Activated B cell treated with CpG ODN at 0.5 μM for 24 hours (primary cell): ENCODE data around the gene DHRS3. TPM values are rescaled to one million over a fixed set of nuclear protein-coding genes. Genes with fewer than 3 reads are reported as not detected.

Source experiments
- ATAC-seq: fragments of 200-7000 bp; cut with Tn5 transposase; one replicate; pipeline ENCODE4 v1.10.0; 2021; ENCODE audit warnings: low read depth, mild to moderate bottlenecking, moderate library complexity
- CTCF ChIA-PET: fragments of 350-600 bp; sonication (Branson Sonifier 250); formaldehyde crosslinking; loops from one replicate; lab custom pipeline; 2021; ENCODE audit warnings: antibody characterized with exemption; lab: Charles Lee
- POLR2A ChIA-PET: fragments of 350-600 bp; sonication (Branson Sonifier 250); formaldehyde crosslinking; loops from one replicate; lab custom pipeline; 2021; ENCODE audit warnings: antibody characterized with exemption; lab: Charles Lee
- DNase-seq: peaks from one replicate; pipeline ENCODE4 v3.0.0; 2022
- H3K27ac Mint-ChIP-seq: one replicate; pipeline ENCODE4 v1.8.0; 2020; ENCODE audit warnings: mixed read lengths
- H3K27me3 Mint-ChIP-seq: one replicate; pipeline ENCODE4 v1.8.0; 2021; ENCODE audit warnings: mixed read lengths
- H3K36me3 Mint-ChIP-seq: one replicate; pipeline ENCODE4 v1.8.0; 2021; ENCODE audit warnings: low read depth, mixed read lengths
- H3K4me1 Mint-ChIP-seq: one replicate; pipeline ENCODE4 v1.8.0; 2021; ENCODE audit warnings: mixed read lengths
- H3K4me3 Mint-ChIP-seq: one replicate; pipeline ENCODE4 v1.8.0; 2020; ENCODE audit warnings: mild to moderate bottlenecking, mixed read lengths
- H3K9me3 Mint-ChIP-seq: one replicate; pipeline ENCODE4 v1.8.0; 2020; ENCODE audit warnings: mixed read lengths
- intact Hi-C: fragments of 100-400 bp; cut with micrococcal nuclease; formaldehyde crosslinking; loops from one replicate; pipeline ENCODE4 v1.15.1; 2024
- total RNA-seq: library from RNA; stranded (reverse); gene quantifications from 2 replicates; pipeline ENCODE4 v1.2.3, GENCODE V29; 2022
- TF ChIP-seq, protein P1 (sequence below): fragments of 200-600 bp; IDR thresholded peaks from one replicate; pipeline ENCODE4 v1.8.0; 2022; ENCODE audit warnings: antibody characterized with exemption, mild to moderate bottlenecking

DHRS3 gene
- total RNA-seq, 1 donor from 2014 or later, result 1.8 TPM

DNA sequence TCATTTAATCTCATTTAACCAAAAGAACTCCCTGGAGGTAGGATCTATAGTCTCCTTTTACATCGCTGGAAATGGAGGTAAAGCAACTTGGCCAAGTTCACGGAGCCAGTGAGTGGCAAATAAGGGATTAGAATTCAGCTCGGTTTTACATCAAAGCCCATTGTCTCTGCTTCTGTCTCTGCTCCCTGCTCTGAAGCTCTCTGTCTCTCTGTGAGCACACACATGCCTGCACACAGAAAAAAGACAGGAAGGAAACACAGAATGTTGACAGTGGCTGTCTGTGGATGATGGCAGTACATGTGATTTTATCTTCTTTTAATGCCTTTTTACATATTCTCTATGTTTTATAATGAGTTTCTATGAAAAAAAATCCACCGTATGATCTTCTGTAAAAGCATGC lies 8.9 kb upstream of the DHRS3 start:
- Mint-ChIP-seq H3K9me3 (no peaks in the 10 kb centered on the region), H3K4me3 (no peak overlapping the region)
- no peak for ATAC-seq

DNA sequence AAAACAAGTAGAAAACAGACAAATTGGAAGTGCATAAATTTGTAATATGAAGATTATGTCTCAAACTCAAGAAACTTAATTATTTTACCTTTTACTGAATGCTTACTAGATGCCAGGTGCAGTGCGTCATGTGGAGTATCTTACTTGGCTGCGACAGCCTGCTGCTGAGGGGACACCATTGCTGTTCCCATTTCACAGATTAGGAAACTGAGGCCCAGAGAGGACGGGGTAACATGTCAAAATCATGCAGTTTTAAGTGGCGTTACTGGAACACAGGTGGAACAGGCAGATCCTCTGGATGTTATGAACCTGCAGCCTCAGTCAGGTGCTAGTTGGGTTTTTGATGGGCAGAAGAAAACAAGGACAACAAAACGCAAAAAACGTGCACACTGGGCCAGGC lies 7.3 kb upstream of the DHRS3 start:
- Mint-ChIP-seq H3K4me3 (no peak overlapping the region), H3K4me1 (no peaks in the 10 kb centered on the region), H3K27me3 (peaks cover 9% of the 10 kb centered on the region), H3K36me3 (no peaks in the 10 kb centered on the region), H3K27ac (no peak overlapping the region), H3K9me3 (no peaks in the 10 kb centered on the region)
- ATAC-seq (no peak), DNase-seq (no peak)
- TF ChIP-seq, protein P1, sequence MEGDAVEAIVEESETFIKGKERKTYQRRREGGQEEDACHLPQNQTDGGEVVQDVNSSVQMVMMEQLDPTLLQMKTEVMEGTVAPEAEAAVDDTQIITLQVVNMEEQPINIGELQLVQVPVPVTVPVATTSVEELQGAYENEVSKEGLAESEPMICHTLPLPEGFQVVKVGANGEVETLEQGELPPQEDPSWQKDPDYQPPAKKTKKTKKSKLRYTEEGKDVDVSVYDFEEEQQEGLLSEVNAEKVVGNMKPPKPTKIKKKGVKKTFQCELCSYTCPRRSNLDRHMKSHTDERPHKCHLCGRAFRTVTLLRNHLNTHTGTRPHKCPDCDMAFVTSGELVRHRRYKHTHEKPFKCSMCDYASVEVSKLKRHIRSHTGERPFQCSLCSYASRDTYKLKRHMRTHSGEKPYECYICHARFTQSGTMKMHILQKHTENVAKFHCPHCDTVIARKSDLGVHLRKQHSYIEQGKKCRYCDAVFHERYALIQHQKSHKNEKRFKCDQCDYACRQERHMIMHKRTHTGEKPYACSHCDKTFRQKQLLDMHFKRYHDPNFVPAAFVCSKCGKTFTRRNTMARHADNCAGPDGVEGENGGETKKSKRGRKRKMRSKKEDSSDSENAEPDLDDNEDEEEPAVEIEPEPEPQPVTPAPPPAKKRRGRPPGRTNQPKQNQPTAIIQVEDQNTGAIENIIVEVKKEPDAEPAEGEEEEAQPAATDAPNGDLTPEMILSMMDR, result no peak
- ChIA-PET CTCF (no interaction called here), POLR2A (no interaction called here)
- intact Hi-C loops, result no loop called here

More for the DNA sequence above, 8.9 kb upstream of the DHRS3 start:
- Mint-ChIP-seq H3K36me3 (no peaks in the 10 kb centered on the region), H3K4me1 (no peaks in the 10 kb centered on the region), H3K27me3 (peaks cover 8% of the 10 kb centered on the region), H3K27ac (no peak overlapping the region)
- ChIA-PET POLR2A (no interaction called here), CTCF (no interaction called here)
- DNase-seq, result no peak
- TF ChIP-seq, protein P1, result no peak
- intact Hi-C loops, result no loop called here

DNA sequence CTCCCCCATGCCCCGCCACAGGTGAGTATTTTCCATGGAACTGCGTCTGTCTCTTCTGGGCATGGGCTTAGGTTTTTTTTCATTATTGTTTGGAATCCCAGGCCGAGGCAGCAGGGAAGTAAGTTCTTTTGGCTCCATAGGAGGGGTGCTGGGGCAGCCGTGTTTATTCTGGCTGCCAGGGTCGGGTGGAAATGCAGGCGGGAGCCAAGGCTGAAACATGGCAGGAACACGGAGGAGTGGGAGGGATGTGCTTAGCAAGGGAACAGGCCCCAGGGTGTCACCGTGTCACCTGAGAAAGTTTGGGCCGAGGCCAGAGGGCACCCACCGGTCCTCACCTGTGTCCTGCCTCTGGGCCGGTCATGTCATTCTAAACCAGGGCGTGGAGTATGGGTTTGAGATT lies 4.5 kb upstream of the DHRS3 start:
- Mint-ChIP-seq H3K36me3 (no peaks in the 10 kb centered on the region), H3K9me3 (no peaks in the 10 kb centered on the region), H3K27me3 (peaks cover 29% of the 10 kb centered on the region), H3K27ac (no peak overlapping the region), H3K4me1 (peaks cover 26% of the 10 kb centered on the region), H3K4me3 (no peak overlapping the region)
- CTCF ChIA-PET, result no interaction called here
- POLR2A ChIA-PET, result no interaction called here
- DNase-seq (no peak), ATAC-seq (no peak)
- intact Hi-C loops, result no loop called here
- TF ChIP-seq, protein P1, result no peak

DNA sequence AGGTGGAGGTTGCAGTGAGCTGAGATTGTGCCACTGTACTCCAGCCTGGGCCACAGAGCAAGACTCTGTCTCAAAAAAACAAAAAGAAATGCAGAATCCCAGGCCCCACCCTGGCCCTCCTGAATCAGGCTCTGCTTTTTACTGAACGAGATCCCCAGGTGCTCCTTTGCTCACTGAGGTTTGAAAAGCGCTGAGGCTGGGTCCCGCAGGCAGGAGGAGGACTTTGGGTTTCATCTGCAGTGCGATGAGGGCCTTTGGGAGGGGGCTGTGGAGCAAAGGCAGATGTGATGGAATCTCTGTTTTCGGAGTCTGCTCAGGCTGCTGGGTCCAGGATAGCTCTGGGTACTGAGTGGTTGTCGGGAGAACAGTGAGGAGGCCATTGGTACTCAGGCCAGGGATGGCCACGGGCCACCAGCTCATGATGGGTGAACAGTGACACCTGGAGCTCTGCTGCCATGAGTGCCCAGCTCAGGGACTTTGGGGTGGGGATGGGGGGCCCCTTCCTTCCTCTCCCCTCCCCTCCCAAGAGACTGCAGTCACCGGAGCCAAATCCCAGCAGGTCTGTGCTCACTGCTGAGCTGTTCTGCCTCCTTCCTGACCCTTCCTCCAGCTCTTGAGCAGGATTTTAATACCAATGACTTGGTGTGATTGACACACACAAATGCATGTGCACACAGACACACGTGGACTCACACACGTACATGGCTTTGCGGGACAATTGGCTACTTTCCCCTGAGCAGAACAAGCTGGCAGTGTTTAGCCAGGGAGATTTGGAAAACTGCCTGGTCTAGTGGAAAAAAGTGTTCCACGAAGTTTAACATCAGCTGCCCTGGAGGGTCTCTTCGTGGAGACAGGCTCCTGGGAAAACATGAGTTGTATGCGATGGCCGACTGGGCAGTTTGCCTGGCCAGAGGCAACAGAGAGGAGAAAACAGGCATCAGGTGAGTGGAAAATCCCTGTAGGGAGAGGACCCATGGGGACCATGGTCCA lies 3.6 kb upstream of the DHRS3 start:
- Mint-ChIP-seq H3K4me3 (no peak overlapping the region), H3K4me1 (peaks cover 32% of the 10 kb centered on the region), H3K27me3 (peaks cover 34% of the 10 kb centered on the region), H3K9me3 (no peaks in the 10 kb centered on the region), H3K36me3 (no peaks in the 10 kb centered on the region), H3K27ac (no peak overlapping the region)
- TF ChIP-seq, protein P1, result no peak
- ATAC-seq (no peak), DNase-seq (no peak)
- ChIA-PET CTCF (interaction anchor here (0.8 to 4.0 kb wide), 4 partner anchors 38 to 345 kb away, joined by 3 to 18 read pairs (median 4); no protein-coding TSS in a partner anchor), POLR2A (no interaction called here)
- intact Hi-C loops, result no loop called here

DNA sequence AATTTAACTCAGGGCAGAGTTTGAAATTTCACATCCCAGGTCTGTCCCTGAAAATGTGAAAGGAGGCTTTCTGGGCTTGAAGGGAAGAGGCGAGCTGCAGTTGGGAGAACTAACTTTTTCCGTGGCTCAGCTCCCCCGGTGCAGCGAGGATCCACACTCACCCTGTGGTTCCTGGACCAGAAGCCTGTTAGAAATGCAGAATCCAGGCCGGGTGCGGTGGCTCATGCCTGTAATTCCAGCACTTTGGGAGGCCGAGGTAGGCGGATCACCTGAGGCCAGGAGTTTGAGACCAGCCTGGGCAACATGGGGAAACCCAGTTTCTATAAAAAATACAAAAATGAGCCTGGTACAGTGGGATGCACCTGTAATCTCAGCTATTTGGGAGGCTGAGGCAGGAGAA lies 2.9 kb upstream of the DHRS3 start:
- no peak for DNase-seq
- intact Hi-C loops, result loop anchor here (1.0 kb wide), 2 partner anchors 307 to 346 kb away; no protein-coding TSS in a partner anchor
- no peak overlapping the region for H3K4me3 Mint-ChIP-seq
- CTCF ChIA-PET, result interaction anchor here (0.9 to 4.0 kb wide), 6 partner anchors 38 to 349 kb away, joined by 3 to 18 read pairs (median 10); no protein-coding TSS in a partner anchor
- H3K4me1 Mint-ChIP-seq, result peaks cover 38% of the 10 kb centered on the region
- ATAC-seq, result no peak
- peaks cover 40% of the 10 kb centered on the region for H3K27me3 Mint-ChIP-seq
- H3K27ac Mint-ChIP-seq, result no peak overlapping the region
- no peaks in the 10 kb centered on the region for H3K9me3 Mint-ChIP-seq
- TF ChIP-seq, protein P1, result no peak
- POLR2A ChIA-PET, result no interaction called here
- H3K36me3 Mint-ChIP-seq, result no peaks in the 10 kb centered on the region
